Sigmoid colon (tissue), 4 donors: Measurements from ENCODE around the gene REV3L.

ENCODE experiments used
- CTCF ChIP-seq, 4 experiments: fragments of 450-650 bp in 3 of 4; fragments of 200-600 bp in 1 of 4; IDR thresholded peaks; one replicate each; pipeline ENCODE4 v1.5.1; 2016 to 2019; ENCODE audit warnings: antibody characterized with exemption in 4 of 4, mild to moderate bottlenecking in 3 of 4, moderate library complexity in 2 of 4
- EP300 ChIP-seq, 4 donors: sonication (generic); formaldehyde crosslinking; IDR thresholded peaks; one replicate each; pipeline ENCODE4 v1.6.1; 2017; ENCODE audit warnings: antibody characterized with exemption in 4 of 4
- POLR2A ChIP-seq, 2 donors: fragments of 450-650 bp; IDR thresholded peaks; one replicate each; pipeline ENCODE4 v1.6.1; 2016; ENCODE audit warnings: antibody characterized with exemption in 2 of 2, mild to moderate bottlenecking in 2 of 2, moderate library complexity in 2 of 2
- POLR2AphosphoS5 ChIP-seq, 4 donors: sonication (generic); formaldehyde crosslinking; IDR thresholded peaks; one replicate each; pipeline ENCODE4 v1.6.1; 2017; ENCODE audit warnings: antibody characterized with exemption in 4 of 4

- TF ChIP-seq POLR2A (IDR thresholded peaks at IDR 0.05) (no peak), EP300 (IDR thresholded peaks at IDR 0.05) (no peak), CTCF (IDR thresholded peaks at IDR 0.05) (no peak), POLR2AphosphoS5 (IDR thresholded peaks at IDR 0.05) (no peak)
Measured at GRCh38 chr6:111481836-111482187, 1.2 kb downstream of the REV3L start.
